ENCODE data around the gene ADH7. TPM values are rescaled to one million over a fixed set of nuclear protein-coding genes. Genes with fewer than 3 reads are reported as not detected.

ADH7 gene
- total RNA-seq = not detected
- long read RNA-seq = 0 reads

DNA sequence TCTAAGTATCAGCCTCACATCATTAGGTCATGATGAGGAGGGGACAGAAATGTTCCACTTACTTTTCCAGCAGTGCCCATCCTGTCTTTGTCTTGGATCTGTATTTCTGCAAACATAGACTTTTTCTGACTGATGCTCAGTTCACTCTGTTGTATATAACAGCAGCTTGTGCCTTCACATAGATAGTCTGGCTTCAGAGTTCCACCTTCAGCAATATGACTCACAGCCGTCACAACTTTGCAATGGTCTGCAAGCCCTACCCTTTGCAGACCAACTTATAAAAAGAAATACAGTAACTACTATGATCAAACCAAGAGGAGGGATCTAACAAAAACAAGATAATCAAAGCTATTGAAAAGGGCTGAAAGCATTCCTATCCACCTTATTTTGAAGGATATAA lies at the start of gene ADH7:
TSS of gene ADH7 (minus strand) at position 189 of the 400 bp plus-strand sequence. CDS start at position 80, 109 bp downstream.
- ATAC-seq = no peak
- no peak for DNase-seq
- intact Hi-C loops (cut with DNase I, micrococcal nuclease) = no loop called here

DNA sequence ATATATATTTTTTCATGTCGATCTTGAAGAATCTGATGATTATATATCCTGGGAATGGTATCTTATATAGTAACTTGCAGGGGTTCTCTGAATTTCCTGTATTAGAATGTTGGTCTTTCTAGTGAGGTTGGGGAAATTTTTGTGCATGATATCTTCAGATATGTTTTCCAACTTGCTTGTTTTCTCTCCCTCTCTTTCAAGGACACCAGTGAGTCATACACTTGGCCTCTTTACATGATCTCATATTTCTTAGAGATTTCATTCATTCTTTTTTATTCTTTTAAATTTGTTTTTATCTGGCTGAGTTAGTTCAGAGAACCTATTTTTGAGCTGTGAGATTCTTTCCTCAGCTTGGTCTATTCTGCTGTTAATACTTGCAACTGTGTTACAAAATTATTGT lies 48.5 kb upstream of the ADH7 start:
- intact Hi-C loops (cut with DNase I, micrococcal nuclease) = no loop called here
- ATAC-seq (no peak), DNase-seq (no peak)

DNA sequence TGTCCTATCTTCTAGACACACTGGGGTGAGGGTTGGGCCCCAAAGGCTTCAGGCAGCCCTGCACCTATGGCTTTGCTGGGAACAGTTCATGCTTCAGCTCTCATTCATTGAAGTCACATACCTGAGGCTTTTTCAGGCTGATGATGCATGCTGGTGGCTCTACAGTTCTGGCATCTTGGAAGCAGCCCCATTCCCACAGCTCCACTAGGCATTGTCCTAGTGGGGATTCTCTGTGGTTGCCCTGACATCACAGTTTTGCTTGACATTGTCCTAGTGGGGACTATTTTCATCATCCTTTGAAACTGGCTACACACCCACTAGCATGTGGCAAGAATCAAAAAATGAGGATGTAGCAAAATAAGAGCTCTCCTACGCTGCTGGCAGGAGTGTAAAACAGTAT lies 38.0 kb upstream of the ADH7 start:
- DNase-seq (no peak), ATAC-seq (no peak)
- intact Hi-C loops (cut with DNase I, micrococcal nuclease) = no loop called here

DNA sequence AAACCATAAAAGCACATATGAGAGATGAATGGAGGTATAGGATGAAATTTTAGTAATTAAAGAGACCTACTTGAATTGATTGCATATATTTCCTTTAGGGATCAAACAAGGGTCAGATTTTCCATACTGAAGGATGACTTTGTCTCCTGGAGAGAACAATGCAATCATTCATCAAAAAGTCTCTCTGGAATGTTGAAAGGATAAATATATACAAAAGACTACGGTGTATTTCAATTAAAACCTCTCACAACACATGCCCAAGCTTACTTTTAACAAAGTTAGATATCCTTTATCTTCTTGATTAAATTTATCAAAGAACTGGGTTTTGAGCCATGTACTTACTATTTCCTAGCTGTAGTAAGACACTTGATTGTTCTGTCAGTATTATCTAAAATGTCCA lies 36.8 kb upstream of the ADH7 start:
- no peak for ATAC-seq
- intact Hi-C loops (cut with DNase I, micrococcal nuclease) = no loop called here
- no peak for DNase-seq

DNA sequence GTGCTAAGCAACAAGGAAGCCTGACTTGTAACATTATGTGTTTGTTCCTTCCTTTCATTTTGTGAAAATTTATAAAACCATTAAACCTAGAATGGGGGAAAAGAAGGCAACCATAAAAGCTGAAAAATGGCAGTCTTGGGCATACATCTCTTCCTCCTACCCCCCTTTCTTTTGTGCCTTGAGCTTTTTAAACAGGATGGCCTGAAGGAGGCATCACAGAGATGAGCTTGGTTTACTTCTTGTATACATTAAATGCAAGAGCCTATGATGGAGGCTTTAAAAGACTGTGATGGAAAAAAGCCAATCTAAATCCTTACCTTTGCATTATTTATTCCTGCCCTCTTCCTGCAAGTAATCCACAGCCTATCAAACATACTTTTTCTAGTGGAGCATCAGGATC lies 36.2 kb upstream of the ADH7 start:
- ATAC-seq = no peak
- no peak for DNase-seq
- intact Hi-C loops (cut with DNase I, micrococcal nuclease) = no loop called here

DNA sequence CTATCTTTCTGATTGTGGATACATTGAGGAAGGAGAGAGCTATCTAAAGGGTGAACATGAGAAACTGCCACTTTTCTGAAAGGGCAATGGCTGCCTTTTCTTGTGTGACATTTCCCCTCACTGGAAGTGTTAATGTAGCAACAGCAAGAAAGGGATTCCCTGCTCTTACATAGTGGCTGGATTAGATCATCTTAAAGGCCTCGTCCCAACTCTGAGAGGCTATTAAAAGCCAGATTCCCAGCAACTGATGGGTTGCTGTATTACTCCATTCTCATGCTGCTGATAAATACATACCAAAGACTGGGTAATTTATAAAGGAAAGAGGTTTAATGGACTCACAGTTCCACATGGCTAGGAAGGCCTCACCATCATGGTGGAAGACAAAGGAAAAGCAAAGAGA lies 33.7 kb upstream of the ADH7 start:
- ATAC-seq = no peak
- DNase-seq = no peak
- intact Hi-C loops (cut with DNase I, micrococcal nuclease) = loop anchor here in 1 of 2 donors (10.0 kb wide), 1 partner anchor 354 kb away; no protein-coding TSS in a partner anchor

DNA sequence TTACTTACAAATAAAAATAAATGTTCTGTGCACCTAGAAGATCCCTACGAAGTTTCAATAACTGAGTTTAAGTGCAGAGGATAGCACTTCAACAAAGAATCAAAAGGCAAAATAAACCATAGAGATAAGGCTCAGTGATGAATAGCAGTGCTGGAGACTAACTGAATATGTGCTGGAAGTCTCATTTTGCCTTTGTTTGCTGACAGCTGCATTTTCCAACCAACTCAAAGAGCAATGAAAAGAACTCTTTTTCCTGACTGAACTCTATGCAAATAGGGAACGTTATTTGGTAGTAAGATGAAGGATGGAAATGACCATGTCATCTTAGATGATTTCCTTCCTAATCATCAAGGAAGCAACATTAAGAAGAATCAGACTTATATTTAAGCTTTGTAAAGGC lies 32.7 kb upstream of the ADH7 start:
- no peak for DNase-seq
- intact Hi-C loops (cut with DNase I, micrococcal nuclease) = loop anchor here in 1 of 2 donors (10.0 kb wide), 1 partner anchor 353 kb away; no protein-coding TSS in a partner anchor
- no peak for ATAC-seq

DNA sequence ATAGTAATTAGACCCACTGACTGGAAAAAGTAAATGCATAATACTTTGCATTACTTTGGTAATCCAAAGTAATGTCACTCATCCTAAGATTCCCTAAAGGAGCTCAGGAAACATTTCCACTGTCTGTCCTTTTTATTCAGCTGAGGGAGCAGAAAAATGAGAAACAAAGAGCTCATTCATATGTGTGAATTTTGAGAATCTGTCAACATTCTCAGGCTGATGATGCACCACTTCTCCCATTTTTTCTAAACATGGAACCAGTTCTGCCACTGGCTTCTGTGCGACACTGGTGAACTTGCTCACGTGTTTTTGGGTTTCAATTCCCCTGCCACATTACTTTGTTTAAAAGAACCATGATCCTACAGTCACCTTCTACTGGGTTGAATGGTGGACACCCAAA lies 28.4 kb upstream of the ADH7 start:
- intact Hi-C loops (cut with DNase I, micrococcal nuclease) = loop anchor here in 1 of 2 donors (10.0 kb wide), 1 partner anchor 349 kb away; no protein-coding TSS in a partner anchor
- DNase-seq = no peak

DNA sequence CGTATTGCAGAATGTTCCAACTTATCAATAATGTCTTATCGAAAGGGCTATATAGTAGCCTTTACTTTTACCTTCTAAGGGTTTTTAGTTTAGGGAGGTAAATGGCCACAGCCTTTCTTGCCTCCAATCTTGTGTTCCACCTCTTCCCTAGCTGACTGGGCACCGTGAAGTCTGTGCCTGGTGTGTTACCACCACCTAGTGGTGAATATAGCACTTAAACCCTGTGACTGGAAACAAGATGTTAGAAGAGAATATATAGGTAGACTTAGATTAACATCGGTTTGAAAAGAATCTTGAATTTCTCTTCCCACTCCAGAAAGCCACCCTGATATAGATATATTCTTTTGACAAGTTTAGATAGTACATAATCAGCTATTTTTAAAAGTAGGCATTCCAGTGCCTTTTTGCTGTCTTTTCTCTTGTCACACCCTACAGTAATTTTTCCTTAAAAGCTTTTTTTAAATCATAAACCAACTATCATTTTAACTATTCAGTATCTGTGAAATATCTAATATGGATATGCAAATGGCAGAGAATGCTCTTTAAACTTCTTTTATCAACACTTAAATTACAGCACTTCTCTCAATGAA lies 27.8 kb upstream of the ADH7 start:
- ATAC-seq = peak; percentile 99
- DNase-seq = peak; percentile 32 to 47
- intact Hi-C loops (cut with DNase I, micrococcal nuclease) = loop anchor here in 1 of 2 donors (10.0 kb wide), 1 partner anchor 348 kb away; no protein-coding TSS in a partner anchor

More for the DNA sequence above, 28.4 kb upstream of the ADH7 start:
- no peak for ATAC-seq

DNA sequence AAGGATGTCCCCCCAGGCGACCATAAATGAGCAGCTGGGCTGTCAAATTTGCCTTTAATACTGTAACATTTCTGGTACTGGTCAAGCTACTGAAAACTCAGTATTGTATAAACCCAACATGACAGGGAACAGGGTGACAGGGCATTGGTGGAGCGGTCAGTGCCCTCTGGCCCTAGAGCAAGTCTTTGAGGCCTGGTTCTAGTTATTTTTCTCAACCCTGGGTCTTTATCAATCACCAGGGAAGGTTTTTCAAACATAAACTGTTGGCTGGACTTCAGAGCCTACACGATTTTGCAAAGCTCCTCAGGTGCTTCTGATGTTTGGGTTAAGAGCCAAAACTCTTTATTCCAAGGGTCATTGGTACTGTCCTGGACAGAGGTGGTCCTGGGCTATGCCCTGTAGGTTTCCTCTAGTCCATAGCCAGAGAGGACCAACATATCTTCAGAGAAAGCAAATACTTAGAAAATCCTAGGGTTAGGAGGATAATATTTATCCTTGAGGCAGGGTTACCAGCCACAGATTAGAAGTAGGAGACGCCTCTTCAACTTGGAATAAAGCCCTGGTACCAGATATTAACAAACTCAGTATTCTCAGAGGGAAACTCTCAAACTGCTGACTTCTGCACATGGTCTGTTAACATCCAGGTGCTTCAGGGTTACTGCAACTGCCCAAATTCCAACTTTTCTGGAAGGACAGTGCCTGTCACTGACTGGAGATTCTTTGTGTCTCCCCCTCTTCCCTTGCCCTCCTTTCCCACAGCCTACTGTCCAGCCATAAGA lies 26.7 kb upstream of the ADH7 start:
- intact Hi-C loops (cut with DNase I, micrococcal nuclease) = loop anchor here in 1 of 2 donors (10.0 kb wide), 1 partner anchor 347 kb away; no protein-coding TSS in a partner anchor
- ATAC-seq (no peak), DNase-seq (no peak)

DNA sequence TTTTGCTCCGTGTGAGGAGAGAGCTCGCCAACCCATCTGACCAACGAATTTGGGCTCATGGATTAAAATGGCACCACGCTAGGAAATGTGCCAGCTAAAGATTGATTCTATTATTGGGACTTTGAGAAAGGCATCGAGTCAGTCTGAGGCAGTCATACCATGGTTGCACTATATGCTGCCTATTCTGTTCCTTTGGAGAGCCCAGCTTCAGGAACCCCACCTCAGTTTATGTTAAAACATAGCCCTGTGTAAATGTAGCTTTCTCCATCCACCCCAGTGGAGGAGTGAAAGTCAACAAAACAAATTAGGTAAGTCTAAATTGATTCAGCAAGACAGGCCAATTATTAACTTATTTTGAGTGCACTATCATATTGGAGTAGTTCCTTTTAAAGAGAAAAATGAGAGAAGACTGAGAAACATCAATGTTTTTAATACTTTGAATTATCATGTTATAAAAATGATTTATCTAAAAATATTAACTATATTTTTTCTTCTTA lies 24.5 kb upstream of the ADH7 start:
- no peak for DNase-seq
- no peak for ATAC-seq
- intact Hi-C loops (cut with DNase I, micrococcal nuclease) = loop anchor here in 1 of 2 donors (10.0 kb wide), 1 partner anchor 345 kb away; no protein-coding TSS in a partner anchor

DNA sequence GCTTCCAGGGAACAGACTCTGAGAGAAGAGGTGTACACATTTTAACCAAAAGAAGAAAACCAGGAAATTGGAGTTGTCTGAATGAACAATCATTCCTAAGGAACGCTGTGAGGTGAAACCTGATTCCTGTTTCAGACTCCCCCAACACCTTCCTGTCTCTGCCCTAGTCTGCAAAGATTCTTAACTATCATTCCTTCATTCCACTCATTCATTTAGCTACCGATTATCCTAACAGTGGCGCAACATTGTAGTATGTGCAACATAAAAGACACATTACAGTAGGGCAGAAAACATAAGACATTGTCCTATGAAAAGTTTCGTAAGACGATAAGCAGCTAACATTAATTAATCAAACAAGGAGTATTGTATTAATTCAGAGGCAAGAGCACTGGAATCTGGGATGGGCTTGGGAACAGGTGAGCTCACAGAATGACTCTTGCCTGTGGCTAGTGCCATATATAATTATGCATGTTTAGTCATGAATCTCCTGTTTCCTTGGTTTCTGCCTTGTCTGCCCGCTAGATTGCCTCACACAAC lies 23.8 kb upstream of the ADH7 start:
- ATAC-seq = no peak
- intact Hi-C loops (cut with DNase I, micrococcal nuclease) = no loop called here
- no peak for DNase-seq

DNA sequence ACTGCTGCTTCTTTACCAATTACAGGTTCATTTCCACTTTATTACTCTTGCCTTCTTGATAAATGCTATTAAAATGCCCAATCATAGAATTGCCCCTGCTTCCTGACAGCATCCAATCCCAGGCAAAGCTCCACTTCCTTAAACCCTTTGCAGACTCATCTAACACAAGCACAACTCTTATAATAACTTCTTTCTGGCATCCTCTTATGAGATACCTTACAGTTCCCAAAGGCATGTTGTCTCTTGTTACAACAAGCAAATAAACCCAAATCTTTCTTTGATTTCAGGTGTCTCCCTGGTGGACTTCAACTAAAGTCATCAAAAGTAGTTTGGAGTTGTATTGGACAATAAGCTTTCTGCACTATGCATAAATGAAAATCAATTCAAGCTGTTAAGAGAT lies 22.5 kb upstream of the ADH7 start:
- intact Hi-C loops (cut with DNase I, micrococcal nuclease) = no loop called here
- ATAC-seq (no peak), DNase-seq (no peak)

DNA sequence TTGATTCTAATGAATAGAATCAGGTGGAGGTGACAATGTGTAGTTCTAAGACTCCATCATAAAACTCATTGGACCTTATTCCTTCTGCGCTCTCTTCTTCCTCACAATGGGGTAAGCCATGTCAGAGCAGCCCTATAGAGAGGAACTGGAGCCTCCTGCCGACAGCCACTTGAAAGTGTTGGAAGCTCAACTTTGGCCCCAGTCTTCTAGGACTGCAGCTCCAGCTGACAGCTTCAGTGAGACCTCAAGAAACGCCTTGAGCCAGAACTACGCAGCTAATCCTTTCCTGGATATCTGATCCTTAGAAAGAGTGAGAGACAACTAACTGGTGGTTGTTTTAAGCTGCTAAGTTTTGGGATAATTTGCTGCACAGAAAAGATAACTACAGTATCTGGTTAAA lies 22.1 kb upstream of the ADH7 start:
- ATAC-seq (no peak), DNase-seq (no peak)
- intact Hi-C loops (cut with DNase I, micrococcal nuclease) = no loop called here

DNA sequence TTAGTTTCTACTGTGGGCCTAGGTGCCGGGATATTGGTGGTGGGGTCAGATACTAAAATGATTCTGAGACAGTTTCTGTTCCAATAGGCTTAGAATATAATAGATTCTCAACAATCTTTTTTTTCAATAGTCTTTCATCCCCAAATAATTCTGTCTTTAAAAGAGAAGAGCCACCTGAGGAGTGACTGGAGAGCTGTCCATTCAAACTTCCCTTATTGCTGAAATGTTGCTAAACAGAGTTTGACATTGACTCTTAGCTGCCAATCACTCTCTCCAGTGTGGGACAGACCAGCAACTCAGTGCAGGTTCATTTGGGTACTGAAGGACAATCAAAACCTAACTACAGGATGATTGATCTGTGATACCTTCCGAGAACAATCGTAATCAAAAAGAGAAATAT lies 12.4 kb upstream of the ADH7 start:
- intact Hi-C loops (cut with DNase I, micrococcal nuclease) = no loop called here
- DNase-seq (no peak), ATAC-seq (no peak)

DNA sequence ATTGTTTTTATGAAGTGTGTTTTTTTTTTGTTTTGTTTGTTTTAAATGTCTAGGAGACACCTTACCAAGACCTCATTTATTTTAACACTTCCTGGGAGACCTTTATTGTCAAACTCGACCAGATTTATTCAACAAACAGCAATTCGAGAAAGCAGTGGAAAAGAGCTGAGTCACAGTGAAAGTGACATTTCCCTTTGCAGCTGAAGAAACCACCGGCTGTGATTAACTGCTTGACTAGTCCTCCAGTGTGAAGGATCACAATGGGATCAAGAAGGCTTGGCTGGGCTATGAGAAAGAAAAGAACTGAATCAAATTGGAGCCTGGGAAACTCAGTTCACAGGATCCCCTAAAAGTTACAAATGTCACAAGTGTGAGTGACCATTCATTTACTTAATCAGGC lies 11.9 kb upstream of the ADH7 start:
- no peak for ATAC-seq
- no peak for DNase-seq

DNA sequence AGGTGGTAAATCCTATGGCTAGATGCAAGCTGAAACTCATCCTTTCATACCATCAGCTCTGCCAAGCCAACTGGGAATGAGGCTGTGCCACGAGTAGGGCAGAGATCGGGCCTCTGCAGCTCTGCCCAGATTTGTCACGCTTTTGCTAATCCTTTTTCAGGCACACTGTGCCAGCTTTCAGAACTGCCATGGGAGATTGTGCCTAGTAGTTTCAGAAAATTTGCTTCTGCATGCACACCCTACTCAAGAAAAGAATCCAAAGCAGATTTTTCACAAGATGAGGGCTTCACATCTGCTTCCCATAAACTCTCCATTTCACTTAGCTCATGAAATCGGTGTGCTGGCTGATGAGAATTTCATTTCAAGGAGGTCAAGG lies 3.3 kb upstream of the ADH7 start:
- no peak for DNase-seq
- ATAC-seq = no peak
- intact Hi-C loops (cut with DNase I, micrococcal nuclease) = no loop called here

More for the DNA sequence above, 11.9 kb upstream of the ADH7 start:
- intact Hi-C loops (cut with DNase I, micrococcal nuclease) = no loop called here

DNA sequence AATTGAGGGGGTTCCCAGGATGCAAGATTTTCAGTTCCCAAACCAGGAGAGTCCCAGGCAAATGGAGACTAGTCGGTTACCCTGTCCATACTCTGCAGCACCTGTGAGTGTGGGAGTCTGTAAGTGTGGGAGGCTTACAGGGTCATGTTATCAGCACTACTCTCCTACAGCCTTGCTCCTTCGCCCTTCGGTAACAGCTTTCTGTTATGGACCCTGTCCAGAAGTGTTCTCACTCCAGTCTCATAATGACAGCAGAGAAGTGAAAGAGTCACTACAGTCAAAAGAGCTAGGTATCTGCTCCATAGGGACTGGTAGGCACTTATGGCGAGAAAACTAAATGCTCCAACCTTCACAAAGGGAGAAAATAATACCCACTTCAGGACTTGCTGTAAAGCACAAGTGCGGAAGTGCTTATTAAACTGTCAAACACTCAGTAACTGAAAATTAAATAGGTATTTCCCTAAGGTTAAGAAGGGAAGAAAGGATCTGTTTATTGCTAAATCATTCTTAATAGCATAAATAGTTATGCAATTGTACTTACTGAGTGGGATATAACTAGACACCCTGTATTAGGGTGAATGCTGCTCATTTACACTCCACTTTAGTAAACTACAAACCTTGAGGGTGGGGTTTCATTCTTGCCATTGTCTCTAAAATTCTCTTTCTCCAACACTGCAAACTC lies 2.7 kb upstream of the ADH7 start:
- no peak for DNase-seq
- intact Hi-C loops (cut with DNase I, micrococcal nuclease) = no loop called here
- no peak for ATAC-seq

DNA sequence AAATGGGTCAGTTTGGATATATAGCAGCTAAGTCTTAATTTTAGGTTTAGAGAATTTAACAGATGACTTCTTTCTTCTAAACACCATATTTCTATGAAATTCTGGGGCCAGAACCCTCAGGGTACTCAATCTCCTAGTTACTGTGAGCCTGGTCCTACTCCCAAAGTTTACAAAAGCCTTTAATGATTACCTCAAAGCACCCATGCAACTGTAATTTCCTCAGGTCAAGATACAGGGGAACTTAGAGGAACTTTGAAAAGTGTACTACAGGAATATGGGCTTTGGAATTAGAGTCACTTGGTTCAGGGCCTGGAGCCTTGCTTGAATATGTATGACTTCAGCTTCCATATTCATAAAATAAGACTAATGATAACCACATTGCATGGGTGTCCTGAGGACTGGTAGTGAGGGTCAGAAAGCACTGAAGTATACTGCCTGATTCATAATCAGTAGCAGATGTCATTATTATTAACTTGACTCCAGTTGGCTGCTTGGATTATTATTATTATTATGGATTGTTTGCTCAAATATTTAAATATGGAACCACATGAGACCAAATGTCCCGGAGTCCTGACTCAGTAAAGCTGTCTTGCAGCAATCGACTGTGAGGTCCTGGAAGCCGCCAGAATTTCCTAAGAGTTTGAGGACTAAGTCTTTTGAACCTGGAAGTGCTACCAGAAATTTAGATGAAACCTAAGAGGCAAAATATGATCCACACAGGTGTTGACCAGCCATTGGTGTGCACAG lies 2.0 kb upstream of the ADH7 start:
- DNase-seq (no peak), ATAC-seq (peak; percentile 71)
- intact Hi-C loops (cut with DNase I, micrococcal nuclease) = no loop called here

All from left colon (tissue), 2 donors.